Parathyroid adenoma (tissue), 2 donors: Measurements from ENCODE around the gene AP1S3.

Experiments
- H2AFZ ChIP-seq: fragments of 300-600 bp; sonication (generic); one replicate; pipeline ENCODE4 v1.7.0; 2017; ENCODE audit warnings: antibody characterized with exemption, mild to moderate bottlenecking
- H3K27ac ChIP-seq: fragments of 300-600 bp; sonication (generic); one replicate; pipeline ENCODE4 v1.7.0; 2017
- H3K27me3 ChIP-seq: fragments of 300-600 bp; sonication (generic); one replicate; pipeline ENCODE4 v1.7.0; 2017; ENCODE audit warnings: low read length; ENCODE audit not compliant: control insufficient read depth, insufficient read depth
- H3K36me3 ChIP-seq: fragments of 300-600 bp; sonication (generic); one replicate; pipeline ENCODE4 v1.7.0; 2017; ENCODE audit warnings: low read length; ENCODE audit not compliant: control insufficient read depth, insufficient read depth
- H3K4me1 ChIP-seq: fragments of 300-600 bp; sonication (generic); one replicate; pipeline ENCODE4 v1.7.0; 2017; ENCODE audit warnings: control low read depth
- H3K4me2 ChIP-seq: fragments of 300-600 bp; sonication (generic); one replicate; pipeline ENCODE4 v1.7.0; 2017; ENCODE audit warnings: low read length
- H3K4me3 ChIP-seq: fragments of 300-600 bp; sonication (generic); one replicate; pipeline ENCODE4 v1.7.0; 2017; ENCODE audit warnings: low read depth, low read length
- H3K79me2 ChIP-seq: fragments of 300-600 bp; sonication (generic); one replicate; pipeline ENCODE4 v1.7.0; 2017; ENCODE audit warnings: control low read depth
- H3K9ac ChIP-seq: fragments of 300-600 bp; sonication (generic); one replicate; pipeline ENCODE4 v1.7.0; 2017; ENCODE audit warnings: mild to moderate bottlenecking
- H3K9me3 ChIP-seq: fragments of 300-600 bp; sonication (generic); one replicate; pipeline ENCODE4 v1.7.0; 2017; ENCODE audit warnings: low read length; ENCODE audit not compliant: control insufficient read depth
- CTCF ChIP-seq: fragments of 300-600 bp; sonication (generic); IDR thresholded peaks from one replicate; pipeline ENCODE4 v1.7.0; 2017; ENCODE audit warnings: antibody characterized with exemption, mild to moderate bottlenecking
- donor health status: primary hyperparathyroidism.

The AP1S3 gene

GRCh38 chr2:223787358-223787757, 50.0 kb downstream of the AP1S3 start:
- Histone ChIP-seq H3K4me1 (no peaks in the 10 kb centered on the region), H3K27ac (no peak overlapping the region), H3K27me3 (no peaks in the 10 kb centered on the region), H3K4me2 (no peak overlapping the region), H3K4me3 (no peak overlapping the region), H3K79me2 (no peaks in the 10 kb centered on the region), H3K9me3 (no peaks in the 10 kb centered on the region), H3K36me3 (no peaks in the 10 kb centered on the region), H3K9ac (no peak overlapping the region), H2AFZ (no peak overlapping the region)
- no peak for TF ChIP-seq CTCF

- H3K4me1 ChIP-seq = no peaks in the 10 kb centered on the region
- H2AFZ ChIP-seq = no peak overlapping the region
- no peaks in the 10 kb centered on the region for H3K9me3 ChIP-seq
- TF ChIP-seq CTCF = no peak
- no peaks in the 10 kb centered on the region for H3K36me3 ChIP-seq
- no peak overlapping the region for H3K4me3 ChIP-seq
- H3K4me2 ChIP-seq = no peak overlapping the region
- H3K9ac ChIP-seq = no peak overlapping the region
- H3K79me2 ChIP-seq = no peaks in the 10 kb centered on the region
- no peaks in the 10 kb centered on the region for H3K27me3 ChIP-seq
- no peak overlapping the region for H3K27ac ChIP-seq
Measured at GRCh38 chr2:223786943-223787342, 50.4 kb downstream of the AP1S3 start.

- TF ChIP-seq CTCF = no peak
- H3K9me3 ChIP-seq = no peaks in the 10 kb centered on the region
- H3K36me3 ChIP-seq = no peaks in the 10 kb centered on the region
- H2AFZ ChIP-seq = no peak overlapping the region
- no peaks in the 10 kb centered on the region for H3K4me1 ChIP-seq
- no peak overlapping the region for H3K4me2 ChIP-seq
- H3K4me3 ChIP-seq = no peak overlapping the region
- no peak overlapping the region for H3K9ac ChIP-seq
- H3K27ac ChIP-seq = no peak overlapping the region
- no peaks in the 10 kb centered on the region for H3K79me2 ChIP-seq
- H3K27me3 ChIP-seq = no peaks in the 10 kb centered on the region
Measured at GRCh38 chr2:223786236-223786635, 51.1 kb downstream of the AP1S3 start.

GRCh38 chr2:223784221-223784772, 53.1 kb downstream of the AP1S3 start:
- Histone ChIP-seq H3K4me2 (no peak overlapping the region), H3K4me3 (no peak overlapping the region), H3K27me3 (no peaks in the 10 kb centered on the region), H3K79me2 (no peaks in the 10 kb centered on the region), H3K36me3 (no peaks in the 10 kb centered on the region), H3K9ac (no peak overlapping the region), H3K9me3 (no peaks in the 10 kb centered on the region), H3K4me1 (no peaks in the 10 kb centered on the region), H3K27ac (no peak overlapping the region), H2AFZ (no peak overlapping the region)
- TF ChIP-seq CTCF = no peak

GRCh38 chr2:223782629-223783028, 54.8 kb downstream of the AP1S3 start:
- H3K27me3 ChIP-seq = no peaks in the 10 kb centered on the region
- H3K4me1 ChIP-seq = no peaks in the 10 kb centered on the region
- H3K79me2 ChIP-seq = no peaks in the 10 kb centered on the region
- no peak for TF ChIP-seq CTCF
- no peak overlapping the region for H2AFZ ChIP-seq
- H3K9ac ChIP-seq = no peak overlapping the region
- no peaks in the 10 kb centered on the region for H3K9me3 ChIP-seq
- H3K27ac ChIP-seq = no peak overlapping the region
- H3K36me3 ChIP-seq = no peaks in the 10 kb centered on the region
- no peak overlapping the region for H3K4me3 ChIP-seq
- H3K4me2 ChIP-seq = no peak overlapping the region
